GM21367 (cell line): Measurements from ENCODE around the gene HPCA.

Source experiments
- ATAC-seq: cut with Tn5 transposase; IDR thresholded peaks from one replicate; pipeline ENCODE4 v1.9.1; 2021; ENCODE audit not compliant: unreplicated experiment

The HPCA gene

DNA sequence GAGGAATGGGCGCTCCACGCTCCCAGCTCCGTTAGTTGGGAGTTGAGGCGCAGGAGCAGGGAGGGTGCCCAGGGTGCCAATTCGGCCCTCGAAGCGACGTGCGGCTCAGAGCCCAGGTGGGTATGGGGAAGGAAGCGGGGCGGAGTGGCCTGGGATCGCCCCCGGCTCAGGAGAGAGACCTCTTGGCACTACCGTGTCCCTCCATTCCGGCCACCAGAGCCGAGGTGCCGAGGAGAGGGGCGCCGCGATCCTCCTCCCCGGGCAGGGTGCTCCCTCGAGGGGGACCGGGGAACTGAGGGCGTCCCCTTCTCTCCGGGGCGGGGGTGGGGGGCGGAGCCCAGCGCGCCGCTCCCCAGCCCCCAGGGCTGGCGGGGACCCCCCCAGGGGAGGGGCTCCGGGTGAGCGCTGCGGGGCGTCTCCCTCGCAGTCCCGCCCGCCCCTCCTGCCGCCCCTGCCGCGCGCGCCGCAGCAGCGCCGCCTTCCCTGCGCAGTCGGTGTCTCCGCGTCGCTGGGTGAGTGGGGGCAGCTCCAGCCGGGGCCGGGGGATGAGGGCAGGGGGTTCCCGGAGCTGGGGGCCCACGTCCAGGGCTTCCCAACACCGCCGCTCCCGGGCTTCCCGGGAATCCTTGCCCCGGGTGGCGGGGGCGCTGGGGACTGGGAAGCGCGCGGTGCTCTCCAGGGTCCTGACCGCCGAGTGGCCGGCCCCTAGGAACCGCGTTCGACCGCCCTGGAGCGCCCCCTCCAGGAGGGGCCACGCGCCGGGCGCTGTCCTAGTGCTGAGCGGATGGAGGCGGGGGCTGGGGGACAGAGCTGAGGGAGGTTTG is at the start of gene HPCA:
TSS of gene HPCA (plus strand) at position 488 of the 824 bp plus-strand sequence. CDS start 2,408 bp downstream, outside the sequence.
- ATAC-seq = no peak

DNA sequence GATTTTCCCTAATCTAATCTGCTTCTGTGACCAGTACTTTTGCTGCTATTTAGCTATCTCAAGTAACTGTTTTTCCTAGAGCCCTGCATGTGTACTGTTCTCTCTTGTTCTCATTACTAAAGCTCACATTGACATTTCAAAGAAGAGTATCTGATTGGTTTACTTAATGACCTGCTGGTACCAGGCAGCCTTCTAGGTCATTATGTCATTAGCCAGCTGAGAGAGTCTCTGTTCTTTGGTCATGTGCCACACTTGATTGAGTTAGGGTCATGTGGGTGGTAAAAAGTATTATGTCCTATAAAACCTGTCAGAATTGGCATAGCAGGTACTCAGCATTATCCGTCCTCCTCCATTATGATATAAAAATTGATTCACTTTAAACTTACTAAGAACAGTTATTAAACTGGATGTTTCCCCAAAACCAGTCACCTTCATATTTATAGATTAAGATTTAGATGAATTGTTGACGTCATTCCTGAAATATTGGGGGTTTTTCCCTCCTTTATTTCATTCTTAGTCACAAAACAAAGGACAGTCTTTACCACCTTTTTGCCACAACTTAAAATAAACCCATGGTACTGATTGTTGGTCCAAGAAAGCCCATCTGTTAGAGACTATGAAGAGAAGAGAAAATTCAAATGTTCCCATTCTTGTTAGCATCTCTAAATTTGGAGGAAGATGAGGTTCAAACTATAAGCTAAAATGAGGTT is 37.8 kb upstream of the HPCA start:
- no peak for ATAC-seq

DNA sequence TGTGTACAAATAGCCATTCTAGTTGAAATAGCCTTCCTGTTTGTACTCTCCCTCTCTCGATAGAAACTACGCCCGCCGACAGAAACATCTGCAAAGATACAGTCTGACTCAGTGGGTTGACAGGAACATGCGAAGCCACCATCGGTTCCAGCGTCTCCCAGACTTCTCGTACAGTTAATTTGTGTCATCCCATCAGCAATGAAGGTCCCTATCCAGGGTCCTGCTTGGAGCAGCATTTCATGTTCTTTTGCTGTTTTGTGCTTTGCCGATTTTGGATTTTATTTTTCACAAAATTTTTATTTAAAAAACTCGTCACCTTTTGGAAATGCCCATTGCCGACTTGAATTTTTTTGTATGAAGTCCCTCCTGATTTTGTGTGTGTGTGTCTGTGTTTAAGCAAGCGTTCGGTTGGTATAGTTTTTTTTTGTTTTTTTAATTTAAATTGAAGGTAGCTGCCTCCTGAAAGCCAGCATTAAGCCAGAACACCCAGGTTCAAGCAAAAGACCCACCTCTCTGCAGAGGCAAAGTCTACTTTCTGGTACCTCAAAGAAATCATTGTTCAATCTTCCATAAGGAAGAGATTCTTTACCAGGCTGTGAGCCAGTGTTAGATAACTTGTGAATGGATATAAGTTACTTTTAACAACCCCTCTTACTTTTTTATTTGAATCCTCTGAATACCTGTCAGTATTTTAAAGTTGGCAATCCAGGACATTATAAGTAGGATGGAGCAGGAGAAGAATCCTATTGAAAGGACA is 30.3 kb upstream of the HPCA start:
- no peak for ATAC-seq

DNA sequence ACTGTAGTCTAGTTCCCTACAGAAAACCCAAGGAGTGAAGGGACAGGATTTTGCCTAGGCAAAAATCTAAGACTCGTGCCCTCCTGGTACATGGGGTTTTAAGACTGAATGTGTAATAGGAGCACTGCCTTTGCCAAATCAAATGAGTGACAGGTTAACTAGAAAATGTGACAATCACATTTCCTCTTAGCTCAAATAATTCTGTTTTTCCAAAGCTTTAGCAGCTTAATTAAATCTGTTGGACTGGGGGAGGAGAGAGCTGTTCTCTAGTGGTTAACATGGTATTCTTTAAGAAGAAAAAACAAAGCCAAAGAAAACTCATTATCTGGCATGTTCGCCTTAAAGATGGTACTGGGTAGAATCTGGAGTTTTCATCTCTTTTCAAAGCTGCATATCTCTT is 28.2 kb upstream of the HPCA start:
- no peak for ATAC-seq

DNA sequence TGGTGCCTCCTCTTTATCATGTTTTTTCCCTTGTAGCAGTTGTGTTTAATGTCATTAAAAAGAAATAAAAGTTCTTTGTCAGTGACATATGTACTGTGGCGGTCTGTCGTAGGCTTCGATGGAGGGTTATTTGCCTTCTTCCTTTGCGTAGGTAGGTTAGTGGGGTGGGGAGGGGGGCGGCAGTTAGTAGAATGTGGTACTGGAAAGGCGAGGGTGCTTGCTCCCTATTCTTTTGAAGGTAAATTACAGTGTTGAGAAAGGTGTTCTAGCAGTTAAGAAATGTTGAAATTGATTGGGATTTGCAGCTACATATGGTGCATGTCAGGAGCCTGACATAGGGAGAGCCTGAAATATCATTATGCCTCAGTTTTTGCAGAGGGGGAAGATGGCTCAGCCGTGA is 27.5 kb upstream of the HPCA start:
- no peak for ATAC-seq

DNA sequence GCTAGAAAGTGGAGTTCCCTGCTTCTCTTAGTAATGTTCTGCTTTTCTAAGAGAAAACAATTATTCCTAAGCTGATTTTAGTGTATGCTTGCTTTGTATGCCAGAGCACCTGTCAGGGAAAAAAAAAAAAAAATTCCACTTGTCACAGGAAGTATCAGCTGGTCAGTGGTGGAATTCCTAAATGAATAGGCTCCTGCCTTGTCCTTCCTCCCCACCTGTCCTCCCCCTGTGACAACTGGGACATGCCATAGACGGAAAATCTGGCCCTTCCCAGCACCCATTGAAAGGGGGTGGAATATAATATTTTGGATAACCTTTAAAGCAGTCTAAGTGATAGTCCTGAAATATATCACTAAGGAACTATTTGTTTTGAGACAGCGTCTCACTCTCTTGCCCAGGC is 26.4 kb upstream of the HPCA start:
- no peak for ATAC-seq

DNA sequence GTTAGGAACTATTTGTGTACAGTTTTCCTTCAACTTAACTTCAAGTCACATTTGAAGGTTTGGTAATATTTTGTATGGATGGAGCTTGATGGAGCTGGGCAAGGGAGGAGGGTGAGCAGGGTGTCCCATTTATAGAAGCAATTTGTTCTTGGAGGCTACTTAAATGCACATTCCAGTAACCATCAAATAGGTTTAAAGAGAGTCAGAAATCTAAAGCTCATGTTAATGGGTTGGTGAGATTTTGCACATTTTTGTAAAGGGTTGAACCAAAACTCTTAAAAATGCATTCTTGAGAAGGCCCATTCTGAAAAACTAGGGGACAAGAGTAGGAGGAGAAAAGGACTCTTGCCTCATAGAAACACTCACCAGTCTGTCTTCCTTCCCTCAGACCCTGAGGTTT is 25.7 kb upstream of the HPCA start:
- ATAC-seq = no peak

DNA sequence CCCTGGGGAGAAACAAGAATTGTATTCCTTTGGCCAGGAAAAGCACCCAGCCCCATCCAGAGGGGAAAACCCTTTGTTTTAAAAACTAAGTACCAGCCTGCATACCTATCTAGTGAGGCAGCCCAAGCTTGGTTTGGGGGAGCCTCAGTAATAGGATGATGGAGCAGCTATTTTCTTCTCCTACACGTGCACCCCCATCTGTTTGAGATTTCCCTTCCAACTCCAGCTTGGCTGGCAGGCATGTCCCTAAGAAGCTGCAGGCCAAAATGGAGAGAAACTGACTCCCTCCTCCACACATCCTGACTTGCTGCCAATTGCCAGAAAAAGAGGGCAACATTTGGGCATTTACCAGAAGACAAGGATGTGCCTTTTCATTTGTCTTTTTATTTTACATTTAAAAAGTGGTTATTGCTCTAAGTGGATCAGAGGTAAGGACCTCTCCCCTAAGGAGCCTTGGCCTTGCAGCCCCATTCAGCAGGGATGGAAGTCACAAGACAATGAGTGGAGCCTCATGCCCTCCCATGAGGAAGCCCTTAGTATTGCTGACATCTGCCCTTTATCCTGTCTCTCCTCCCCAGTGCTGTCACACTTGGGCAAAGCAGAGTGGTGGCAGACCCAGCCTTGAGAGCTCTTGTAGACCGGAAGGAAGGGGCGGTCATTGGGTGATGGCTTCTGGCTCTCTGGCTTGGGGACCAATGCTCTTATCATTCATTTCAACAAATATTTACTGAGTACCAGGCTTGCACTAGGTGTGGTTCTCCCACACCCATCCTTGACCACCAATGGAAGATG is 24.2 kb upstream of the HPCA start:
- no peak for ATAC-seq

DNA sequence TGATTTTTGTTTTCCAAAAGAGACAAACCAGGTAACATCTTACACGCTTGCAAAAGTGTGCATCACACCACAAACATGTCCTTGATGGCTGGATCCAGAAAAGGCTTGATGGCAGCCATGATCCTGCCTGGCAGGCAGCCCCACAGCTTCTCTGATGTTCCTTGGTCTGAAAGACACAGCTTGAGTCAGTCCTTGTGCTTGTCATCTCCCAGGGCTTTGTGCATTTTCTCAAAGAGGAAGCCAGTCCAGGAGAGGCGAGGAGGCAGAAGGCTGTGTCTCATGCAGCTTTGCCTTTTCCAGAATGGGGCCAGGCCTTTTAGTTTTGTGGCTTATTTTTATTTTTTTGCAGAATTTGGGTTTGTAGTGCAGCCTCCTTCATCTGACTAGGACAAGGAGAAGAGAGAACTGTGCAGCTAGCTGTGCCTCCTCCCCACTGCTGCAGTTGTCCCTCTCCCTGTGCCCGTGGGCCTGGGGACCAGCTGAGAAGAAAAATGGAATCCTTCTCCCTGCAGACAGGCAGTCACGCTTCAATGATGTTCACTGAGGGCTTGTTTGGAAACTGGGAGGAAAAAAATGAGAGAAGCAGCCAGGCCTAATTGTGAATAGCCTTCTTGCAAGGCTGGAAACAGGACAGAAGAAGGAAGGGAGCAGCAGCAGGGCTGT is 22.9 kb upstream of the HPCA start:
- no peak for ATAC-seq

DNA sequence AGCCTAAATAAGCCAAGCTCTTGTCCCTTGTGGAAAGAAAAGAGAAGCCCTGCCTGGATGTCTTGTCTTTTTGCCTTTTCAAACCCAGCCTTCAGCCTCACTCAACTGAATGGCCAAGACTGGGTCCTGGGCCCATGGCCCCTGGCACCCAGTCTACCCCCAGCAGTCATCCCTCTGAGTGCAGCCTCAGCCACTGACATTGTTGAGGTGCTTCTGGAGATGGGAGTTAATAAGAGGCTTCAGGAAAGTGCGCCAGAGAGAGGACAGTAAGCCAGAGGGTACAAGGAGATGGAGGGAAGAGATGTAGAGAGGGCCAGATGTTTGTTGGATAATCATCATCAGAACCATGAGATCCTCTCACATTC is 22.4 kb upstream of the HPCA start:
- ATAC-seq = no peak

DNA sequence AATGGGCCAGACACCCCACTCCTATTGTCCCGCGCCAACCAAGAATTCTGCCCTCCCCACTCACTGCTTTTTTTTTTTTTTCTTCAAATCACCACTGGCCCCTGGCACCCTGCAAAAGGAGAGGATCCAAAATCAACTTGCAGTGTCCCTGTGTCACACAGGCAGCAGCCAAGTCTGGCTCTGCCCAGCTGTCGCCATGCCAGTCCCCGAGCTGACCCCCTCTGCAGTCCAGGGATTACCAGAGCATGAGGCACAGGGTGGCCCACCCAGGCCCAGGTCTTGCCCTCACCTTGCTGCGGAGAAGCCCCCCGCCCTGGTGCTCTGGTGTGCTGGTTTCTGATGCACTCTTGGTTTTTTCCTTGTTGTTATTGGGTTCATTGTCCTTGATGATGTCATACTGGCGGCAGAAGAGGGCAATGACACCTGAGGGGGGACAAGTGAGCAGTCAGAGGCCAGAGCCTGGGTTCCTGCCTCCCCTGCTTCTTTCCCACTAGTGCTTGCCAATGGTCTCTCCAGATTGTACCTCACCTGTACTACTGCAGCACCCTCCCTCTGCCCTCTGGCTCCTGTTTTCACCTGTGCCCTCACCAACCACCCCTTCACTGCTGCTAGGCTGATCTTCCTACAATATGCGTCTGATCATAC is 21.8 kb upstream of the HPCA start:
- ATAC-seq = no peak

DNA sequence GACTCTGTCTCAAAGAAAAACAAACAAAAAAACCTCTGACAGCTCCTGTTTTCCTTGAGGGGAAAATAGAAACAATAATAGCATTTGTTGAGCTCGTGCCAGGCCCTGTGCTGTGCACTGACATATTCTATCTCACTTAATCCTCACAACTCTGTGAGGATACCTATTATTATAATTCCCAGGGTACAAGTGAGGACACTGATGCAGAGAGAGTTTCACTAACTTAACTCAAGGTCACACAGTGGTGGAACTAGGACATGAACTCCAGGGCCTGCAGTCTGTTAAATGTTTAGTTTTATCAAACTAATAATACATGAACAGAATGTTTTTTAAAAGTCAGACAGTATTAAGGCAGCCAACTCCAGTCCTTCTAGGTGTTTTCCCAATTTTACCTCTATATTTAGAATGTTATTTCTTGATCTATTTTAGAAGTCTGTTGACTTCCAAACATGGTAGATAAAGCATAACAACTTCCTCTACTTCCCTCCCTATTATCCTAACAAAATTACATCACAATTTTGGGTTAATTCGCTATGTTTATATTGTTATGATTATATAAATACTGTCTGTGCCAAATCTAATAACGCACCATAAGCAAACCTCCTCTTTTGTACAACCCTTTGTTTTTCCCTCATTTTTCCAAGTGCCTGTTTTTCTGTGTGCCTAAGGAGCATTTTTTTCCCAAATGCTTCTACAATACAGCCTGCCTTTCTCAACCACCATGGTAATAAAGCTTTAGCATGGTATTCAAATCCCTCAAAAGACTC is 20.5 kb upstream of the HPCA start:
- no peak for ATAC-seq

DNA sequence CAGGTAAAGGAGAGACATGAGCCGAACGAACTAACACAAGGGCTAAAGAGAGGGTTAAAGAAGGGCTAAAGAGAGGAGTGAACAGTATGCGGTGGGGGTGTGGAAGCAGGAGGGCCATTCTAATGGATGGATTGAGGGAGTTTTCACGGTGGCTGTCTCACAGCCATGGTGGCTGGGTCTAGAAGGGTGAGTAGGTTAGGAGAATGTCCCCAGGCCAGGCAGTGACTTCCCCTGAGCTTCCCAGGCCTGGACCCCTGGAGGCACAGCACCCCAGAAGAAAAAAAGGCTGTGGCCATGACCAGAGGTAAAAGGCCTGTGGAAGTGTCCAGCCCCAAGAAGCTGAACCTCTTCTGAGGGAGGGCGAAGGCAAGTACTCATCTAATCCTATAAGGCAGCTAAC is 19.1 kb upstream of the HPCA start:
- no peak for ATAC-seq

DNA sequence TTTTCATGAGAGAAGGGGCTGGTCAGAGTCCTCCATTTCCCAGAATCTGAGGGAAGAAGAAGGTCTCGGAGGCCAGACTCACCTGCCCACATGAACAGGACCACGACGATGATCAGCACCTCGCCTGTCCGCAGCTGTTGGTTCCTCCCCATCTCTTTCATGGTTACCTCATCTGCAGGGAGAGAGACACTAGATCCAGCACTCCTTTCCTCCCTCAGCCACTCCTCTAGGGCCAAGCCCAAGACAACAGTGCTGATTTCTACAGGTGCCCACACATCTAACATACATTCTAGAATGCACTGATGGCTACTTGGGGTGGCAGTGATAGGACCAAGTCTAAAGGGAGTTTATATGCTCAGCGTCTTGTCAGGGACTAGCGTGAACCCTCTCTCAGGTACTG is 18.6 kb upstream of the HPCA start:
- ATAC-seq = no peak

DNA sequence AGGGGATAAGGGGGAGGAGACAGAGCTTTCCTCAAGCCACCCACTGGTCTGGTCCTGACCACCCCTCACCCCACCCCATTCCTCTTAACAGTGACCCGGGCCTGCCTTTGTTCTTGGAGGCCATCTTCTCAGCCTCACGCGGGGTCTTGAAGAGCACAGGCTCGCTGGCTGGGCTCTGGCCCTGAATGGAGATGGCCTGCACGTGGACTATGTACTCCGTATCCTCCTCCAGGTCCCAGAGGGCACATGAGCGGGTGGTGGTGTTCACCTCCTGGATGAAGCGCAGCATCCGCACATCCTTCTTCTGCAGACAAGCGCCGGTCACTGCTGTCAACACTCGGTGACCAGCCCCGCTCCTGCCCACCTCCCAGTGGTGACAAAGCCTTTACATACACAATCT is 18.2 kb upstream of the HPCA start:
- ATAC-seq = no peak

DNA sequence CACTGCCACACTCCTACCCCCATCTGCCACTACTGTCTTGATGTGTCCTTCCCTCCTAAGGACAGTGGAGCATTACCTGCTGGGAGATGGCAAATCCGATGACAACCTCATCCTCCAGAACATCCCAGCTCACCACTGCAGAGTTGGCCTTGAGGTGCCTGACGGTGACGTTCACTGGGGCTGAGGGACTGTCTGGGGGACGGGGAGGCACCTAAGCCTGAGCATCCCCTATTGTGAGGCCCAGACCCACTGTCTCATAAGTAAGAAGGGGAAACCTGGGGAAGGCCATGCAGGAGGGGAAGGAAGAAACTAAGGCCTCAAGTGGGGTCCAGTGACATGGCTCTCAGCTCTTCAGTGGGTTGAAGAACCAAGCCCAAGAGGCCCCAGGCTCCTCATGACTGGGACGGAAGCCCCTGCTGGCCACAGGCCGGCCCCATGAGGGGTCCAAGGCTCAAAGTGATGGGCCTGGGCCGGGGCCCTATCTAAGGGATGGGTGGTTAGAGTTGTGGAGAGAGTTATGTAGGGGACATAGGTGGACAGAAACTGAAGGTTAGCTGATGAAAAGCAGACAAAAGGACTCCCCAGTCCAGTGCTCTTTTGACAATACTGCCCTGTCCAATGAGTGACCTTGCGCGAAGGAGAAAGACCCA is 17.4 kb upstream of the HPCA start:
- ATAC-seq = no peak

DNA sequence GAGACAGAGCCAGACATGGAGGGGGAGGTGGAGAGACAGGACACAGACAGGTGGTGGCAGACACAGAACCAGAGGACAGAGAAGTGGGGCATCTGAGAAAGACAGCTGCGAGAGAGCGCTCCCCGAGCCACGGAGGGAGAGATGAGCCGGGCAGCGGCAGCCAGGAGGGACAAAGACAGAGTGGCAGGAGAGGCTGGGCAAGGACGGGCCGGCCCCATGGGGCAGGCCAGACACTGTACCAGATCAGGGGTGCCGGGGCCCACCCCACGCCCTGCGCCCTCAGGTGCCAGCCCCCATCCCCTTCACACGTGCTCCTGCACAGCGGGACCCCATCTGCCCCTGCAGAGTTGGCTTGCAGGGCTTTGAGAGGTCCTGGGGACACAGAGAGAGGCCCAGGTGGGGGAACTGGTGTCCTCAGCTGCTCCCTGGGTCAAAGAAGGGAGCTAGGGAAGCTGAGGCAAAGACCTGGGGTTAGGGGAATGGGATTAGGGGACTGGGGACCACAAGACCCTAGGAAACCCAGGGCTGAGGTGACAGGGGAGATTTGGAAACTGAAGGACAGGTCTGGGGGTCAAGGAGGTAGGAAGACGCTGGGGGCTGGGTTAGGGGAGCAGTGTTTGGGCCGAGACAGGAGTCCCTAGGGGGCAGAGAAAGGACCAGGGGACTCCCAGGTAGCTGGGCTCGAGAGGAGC is 16.2 kb upstream of the HPCA start:
- no peak for ATAC-seq
